Nucleus accumbens (tissue), 56 donors: ENCODE data around the gene DNAJC17.

Experiments used
- DNase-seq, 56 donors: peaks; one replicate each; lab custom pipeline; 2025; lab: John Stamatoyannopoulos, UW

Gene DNAJC17

DNA sequence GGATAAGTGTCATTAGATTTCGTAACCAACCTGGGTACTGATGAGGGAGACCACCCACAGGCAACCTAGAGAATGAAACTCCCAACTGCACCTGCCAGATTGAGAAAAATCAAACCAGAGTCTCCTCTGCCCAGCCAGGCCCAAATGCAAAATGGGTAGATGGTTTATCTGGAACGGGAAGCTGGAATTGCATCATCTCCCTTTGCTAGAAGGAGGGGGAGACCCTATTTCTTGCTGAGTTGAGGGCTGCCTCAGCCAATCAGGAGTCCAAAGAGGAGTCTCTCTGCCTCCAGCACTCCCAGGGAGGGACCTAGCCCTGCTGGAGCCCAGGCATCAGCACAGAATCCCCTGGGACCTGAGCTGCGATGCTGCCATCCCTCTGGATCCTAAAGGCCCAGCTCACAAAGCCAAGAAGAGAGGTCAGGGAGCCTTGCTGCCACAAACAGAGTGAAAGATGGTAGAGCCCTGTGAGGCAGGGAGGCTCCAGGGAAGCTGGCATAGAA, 60.3 kb downstream of the DNAJC17 start:
- DNase-seq: no peak

GRCh38 chr15:40744815-40745152, 62.5 kb downstream of the DNAJC17 start:
- no peak for DNase-seq

DNA sequence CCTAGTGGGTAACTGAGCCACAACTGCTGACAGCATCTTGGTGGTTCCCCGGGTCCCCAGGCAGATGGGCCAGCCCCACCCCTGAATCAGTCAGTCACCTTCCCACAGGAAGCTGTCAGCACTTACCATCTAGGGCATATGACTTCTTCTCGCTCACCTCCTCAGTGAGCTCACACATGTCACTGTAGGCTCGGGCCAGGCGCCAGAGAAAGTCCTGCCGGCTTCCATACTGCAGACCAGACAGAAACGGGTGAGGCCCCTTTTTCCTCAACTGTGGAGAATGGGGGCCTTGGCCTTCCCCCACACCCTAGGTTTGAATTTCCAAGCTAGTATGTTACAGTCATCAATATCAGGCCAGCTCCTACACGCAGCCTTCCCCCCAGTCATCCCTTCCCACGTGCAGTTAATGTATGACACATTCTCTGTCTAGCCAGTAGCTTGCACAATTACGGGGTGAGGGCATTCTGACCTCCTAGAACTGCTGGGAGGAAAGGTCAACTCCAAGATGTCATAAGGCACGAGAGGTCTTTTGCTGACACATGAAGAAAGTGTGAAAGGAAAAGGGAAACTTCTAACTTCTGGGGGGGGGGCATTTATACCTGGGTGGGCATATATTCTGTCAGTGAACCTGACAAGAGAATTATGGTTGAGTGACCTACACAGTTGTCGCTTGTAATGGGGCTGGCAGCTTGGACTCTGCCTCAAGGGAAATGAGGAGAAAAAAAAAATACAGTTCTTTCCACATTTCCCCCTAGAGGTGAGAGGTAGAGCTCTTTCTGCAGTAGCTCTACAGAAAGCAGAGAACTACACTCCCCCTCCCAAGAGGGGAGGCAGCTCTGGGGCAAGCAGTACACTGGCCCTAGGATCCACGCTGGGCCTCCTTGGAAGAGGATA, 63.1 kb downstream of the DNAJC17 start:
- no peak for DNase-seq

DNA sequence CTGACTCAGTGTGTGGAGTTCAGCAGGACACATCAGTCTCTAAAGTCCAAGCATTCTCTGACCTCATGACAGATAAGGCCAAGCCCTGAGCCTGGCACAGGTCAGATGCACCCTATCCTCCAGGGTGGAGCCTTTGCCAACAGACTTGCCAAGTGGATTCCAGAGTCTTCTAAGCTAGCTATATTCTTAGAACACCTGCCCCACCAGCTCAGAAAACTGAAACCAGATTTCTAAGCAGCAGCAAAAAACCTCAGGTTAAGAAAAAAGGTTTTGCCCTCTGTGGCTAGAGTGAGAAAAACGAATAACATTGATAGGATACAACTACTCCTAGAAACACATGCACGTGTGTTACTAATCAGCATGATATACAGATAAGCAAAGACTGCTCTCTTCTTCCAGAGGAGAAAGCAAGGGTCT, 63.8 kb downstream of the DNAJC17 start:
- DNase-seq: no peak

DNA sequence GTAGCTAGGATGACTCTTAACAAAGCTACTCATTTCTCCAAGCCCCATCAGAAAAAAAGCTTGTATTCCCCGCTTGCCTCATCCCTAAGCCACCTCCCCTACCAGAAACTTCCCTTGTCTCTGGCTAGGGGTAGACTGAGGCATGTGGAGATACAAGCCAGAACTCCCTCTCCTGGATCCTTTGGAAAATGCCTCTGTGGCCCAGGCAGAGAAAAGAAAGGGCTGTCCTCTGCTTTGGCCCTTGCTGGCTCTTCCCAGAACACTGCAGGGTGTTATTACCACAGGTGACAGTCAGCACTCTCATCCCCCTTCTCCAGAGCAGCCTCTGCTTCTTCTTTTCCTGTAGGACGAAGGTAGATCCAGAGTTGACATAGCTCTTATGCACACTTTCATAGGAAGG, 67.4 kb downstream of the DNAJC17 start:
- no peak for DNase-seq

DNA sequence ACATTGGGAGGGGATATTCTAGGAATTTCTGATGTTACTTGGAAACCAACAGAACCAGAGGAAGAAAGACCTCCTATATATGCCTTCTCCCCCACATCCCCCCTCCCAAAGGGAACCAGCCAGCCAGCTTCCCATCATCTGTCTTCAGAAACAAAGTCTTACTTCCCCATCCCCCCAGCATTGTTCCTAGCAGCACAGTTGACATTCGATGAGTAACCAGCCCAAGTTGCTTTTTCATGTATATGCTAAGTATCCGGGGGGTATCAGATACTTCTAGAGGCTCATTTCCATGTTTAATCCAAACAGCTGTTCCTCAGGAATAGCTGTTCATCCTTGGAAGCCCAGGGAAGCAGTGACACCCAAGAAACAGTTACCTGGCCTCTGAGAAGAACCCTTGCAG, 68.2 kb downstream of the DNAJC17 start:
- no peak for DNase-seq

- no peak for DNase-seq
These were observed 70.2 kb downstream of the DNAJC17 start for GRCh38 chr15:40737048-40737447.

DNA sequence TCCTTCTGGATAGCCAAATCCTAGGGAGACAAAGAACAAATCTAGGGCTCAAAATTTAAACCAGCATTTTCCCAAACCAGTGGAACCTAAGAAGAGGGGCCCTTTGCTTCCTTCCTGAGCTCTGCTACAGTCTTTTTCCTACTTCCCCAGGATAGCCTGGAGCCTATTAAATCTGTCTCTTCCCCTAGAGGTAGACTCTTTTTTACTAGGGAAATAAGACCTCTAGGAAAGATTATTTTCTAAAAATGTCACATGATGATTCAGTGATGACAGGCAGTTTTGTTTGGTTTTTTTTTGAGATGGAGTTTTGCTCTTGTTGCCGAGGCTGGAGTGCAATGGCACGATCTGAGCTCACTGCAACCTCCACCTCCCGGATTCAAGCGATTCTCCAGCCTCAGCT, 70.7 kb downstream of the DNAJC17 start:
- no peak for DNase-seq

GRCh38 chr15:40731034-40731433, 76.2 kb downstream of the DNAJC17 start:
- DNase-seq: no peak

- DNase-seq: no peak
These were observed 83.4 kb downstream of the DNAJC17 start for GRCh38 chr15:40723919-40724318.

- DNase-seq: no peak
These were observed 84.3 kb downstream of the DNAJC17 start for GRCh38 chr15:40722934-40723333.

- no peak for DNase-seq
These were observed 84.9 kb downstream of the DNAJC17 start for GRCh38 chr15:40722354-40722753.

DNA sequence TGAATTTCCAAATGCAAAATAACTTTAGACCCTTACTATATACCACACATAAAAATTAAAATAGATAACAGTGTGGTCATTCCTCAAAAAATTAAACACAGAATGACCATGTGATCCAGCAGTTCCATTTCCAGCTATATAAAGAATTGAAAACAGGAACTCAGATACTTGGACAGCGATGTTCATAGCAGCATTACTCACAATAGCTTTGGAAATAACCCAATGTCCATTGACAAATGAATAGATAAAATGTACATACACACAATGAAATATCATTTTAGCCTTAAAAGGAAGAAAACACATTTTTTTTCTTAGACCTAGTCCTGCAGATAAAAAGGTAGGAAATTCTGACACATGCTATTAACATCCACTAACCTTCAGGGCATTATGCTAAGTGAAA, 85.6 kb downstream of the DNAJC17 start:
- no peak for DNase-seq

DNA sequence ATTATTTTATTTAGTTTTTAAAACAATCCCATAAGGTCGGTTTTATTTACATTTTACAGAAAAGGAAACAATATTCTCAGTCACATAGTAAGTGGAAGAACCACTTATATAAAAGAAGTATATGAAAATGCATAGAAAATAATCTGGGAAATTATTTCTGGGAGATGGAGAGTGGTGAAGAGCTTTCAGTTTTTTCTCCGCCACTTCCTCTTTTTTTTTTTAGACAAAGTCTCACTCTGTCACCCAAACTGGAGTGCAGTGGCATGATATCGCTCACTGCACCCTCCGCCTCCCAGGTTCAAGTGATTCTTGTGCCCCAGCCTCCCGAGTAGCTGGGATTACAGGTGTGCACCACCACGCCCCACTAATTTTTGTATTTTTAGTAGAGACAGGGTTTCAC, 91.1 kb downstream of the DNAJC17 start:
- no peak for DNase-seq
